Daoy (cell line): ENCODE results near the gene WDFY3. TPM values are rescaled to one million over a fixed set of nuclear protein-coding genes. Genes with fewer than 3 reads are reported as not detected.
A peak's percentile ranks its signal among the peaks of the same experiment; 100 is the strongest.

ENCODE experiments used
- DNase-seq: peaks from one replicate; pipeline ENCODE4 v3.0.0-alpha.2; 2015; ENCODE audit warnings: low read depth
- total RNA-seq: library from RNA; depleted of rRNA; stranded (reverse); fragments of >200 nt; shearing (Covaris generic); gene quantifications from 2 replicates; pipeline ENCODE4 v1.2.3, GENCODE V29; 2014

The WDFY3 gene
- total RNA-seq, 1 experiment from 2014 or later, result 5.1 TPM

GRCh38 chr4:84792366-84793301 is 173.9 kb downstream of the WDFY3 start:
- no peak for DNase-seq

- DNase-seq, result no peak
Observed at GRCh38 chr4:84790769-84791565, 175.5 kb downstream of the WDFY3 start.

- DNase-seq, result no peak
Observed at GRCh38 chr4:84786478-84786877, 180.0 kb downstream of the WDFY3 start.

GRCh38 chr4:84782517-84782916 is 184.0 kb downstream of the WDFY3 start:
- no peak for DNase-seq

GRCh38 chr4:84780719-84781118 is 185.8 kb downstream of the WDFY3 start:
- no peak for DNase-seq

- no peak for DNase-seq
Observed at GRCh38 chr4:84778041-84778440, 188.4 kb downstream of the WDFY3 start.

GRCh38 chr4:84767168-84767567 is 199.3 kb downstream of the WDFY3 start:
- no peak for DNase-seq

- no peak for DNase-seq
Observed at GRCh38 chr4:84753321-84753972, 213.0 kb downstream of the WDFY3 start.

- no peak for DNase-seq
Observed at GRCh38 chr4:84751707-84752106, 214.8 kb downstream of the WDFY3 start.

- DNase-seq, result no peak
Observed at GRCh38 chr4:84750960-84751283, 215.6 kb downstream of the WDFY3 start.

GRCh38 chr4:84750260-84750959 is 216.1 kb downstream of the WDFY3 start:
- DNase-seq, result peak; percentile 0

- no peak for DNase-seq
Observed at GRCh38 chr4:84740057-84740456, 226.4 kb downstream of the WDFY3 start.

GRCh38 chr4:84738622-84739021 is 227.9 kb downstream of the WDFY3 start:
- no peak for DNase-seq

- DNase-seq, result no peak
Observed at GRCh38 chr4:84737656-84738055, 228.8 kb downstream of the WDFY3 start.

- no peak for DNase-seq
Observed at GRCh38 chr4:84734037-84734436, 232.5 kb downstream of the WDFY3 start.

GRCh38 chr4:84733343-84734033 is 233.0 kb downstream of the WDFY3 start:
- DNase-seq, result no peak

GRCh38 chr4:84730375-84730774 is 236.1 kb downstream of the WDFY3 start:
- DNase-seq, result no peak

- DNase-seq, result no peak
Observed at GRCh38 chr4:84727491-84727890, 239.0 kb downstream of the WDFY3 start.

- no peak for DNase-seq
Observed at GRCh38 chr4:84726356-84726755, 240.1 kb downstream of the WDFY3 start.

GRCh38 chr4:84722720-84723119 is 243.8 kb downstream of the WDFY3 start:
- no peak for DNase-seq

GRCh38 chr4:84719115-84719514 is 247.4 kb downstream of the WDFY3 start:
- DNase-seq, result no peak
